ENCODE results near the gene NLGN1. TPM values are rescaled to one million over a fixed set of nuclear protein-coding genes. Genes with fewer than 3 reads are reported as not detected.

The NLGN1 gene
- total RNA-seq, 1 experiment from 2014 or later = not detected

GRCh38 chr3:173618703-173619102 lies 221.2 kb downstream of the NLGN1 start:
- Histone ChIP-seq H3K4me1 (ENCODE audit: control insufficient read depth in 1 of 2, insufficient read depth in 2 of 2, low read length in 2 of 2) (no peaks in the 10 kb centered on the region), H3K27me3 (ENCODE audit: insufficient read depth, low read length) (no peaks in the 10 kb centered on the region), H3K9me2 (ENCODE audit: insufficient read depth) (no peaks in the 10 kb centered on the region), H3K9ac (ENCODE audit: low read length) (no peak overlapping the region), H2AFZ (ENCODE audit: low read depth, low read length, poor library complexity, severe bottlenecking) (no peak overlapping the region), H4K20me1 (ENCODE audit: insufficient read depth) (no peaks in the 10 kb centered on the region), H3K9me3 (ENCODE audit: control insufficient read depth in 1 of 2, insufficient read depth in 1 of 2, low read depth in 1 of 2, low read length in 2 of 2) (no peaks in the 10 kb centered on the region), H3K79me2 (ENCODE audit: insufficient read depth, low read length) (no peaks in the 10 kb centered on the region), H3K36me3 (ENCODE audit: control insufficient read depth in 1 of 2, insufficient read depth in 2 of 2, low read length in 2 of 2) (no peaks in the 10 kb centered on the region), H3K27ac (ENCODE audit: low read depth, low read length) (no peak overlapping the region), H3K4me2 (ENCODE audit: low read length) (no peak overlapping the region), H3K4me3 (replicated peaks in 1 of 2; ENCODE audit: low read depth in 1 of 2, low read length in 2 of 2) (no peak overlapping the region)
- no TSS peak for BruUV-seq (replicated peaks)
- ChIA-PET CTCF (no interaction called here), POLR2A (no interaction called here), RAD21 (ENCODE audit: low non-redundant PET in 1 of 2, low total read pairs in 2 of 2, uncharacterized antibody in 2 of 2, unreplicated experiment in 2 of 2) (no interaction called here)
- TF ChIP-seq FOSL1 (IDR thresholded peaks at IDR 0.05; ENCODE audit: low read depth) (no peak), EZH2phosphoT487 (IDR thresholded peaks at IDR 0.05; ENCODE audit: borderline replicate concordance) (no peak), EZH2 (IDR thresholded peaks at IDR 0.05) (no peak), ZNF274 (IDR thresholded peaks at IDR 0.05; ENCODE audit: low read depth, low read length) (no peak), YY1 (IDR thresholded peaks at IDR 0.05; ENCODE audit: extremely low read depth, insufficient replicate concordance, low read depth, low read length) (no peak), CEBPB (IDR thresholded peaks at IDR 0.05; ENCODE audit: low read depth) (no peak), CBX3 (IDR thresholded peaks at IDR 0.05; ENCODE audit: low read depth) (no peak), POLR2A (IDR thresholded peaks at IDR 0.05; ENCODE audit: borderline replicate concordance, extremely low read depth, insufficient read depth, insufficient read length) (no peak)
- intact Hi-C loops (cut with micrococcal nuclease) = no loop called here
- no peak for ATAC-seq
- no peak for DNase-seq (ENCODE audit: low read depth, low spot score)

- Histone ChIP-seq H3K4me3 (replicated peaks in 1 of 2; ENCODE audit: low read depth in 1 of 2, low read length in 2 of 2) (no peak overlapping the region), H3K4me2 (ENCODE audit: low read length) (no peak overlapping the region), H3K9me2 (ENCODE audit: insufficient read depth) (no peaks in the 10 kb centered on the region), H3K9ac (ENCODE audit: low read length) (no peak overlapping the region), H2AFZ (ENCODE audit: low read depth, low read length, poor library complexity, severe bottlenecking) (no peak overlapping the region), H4K20me1 (ENCODE audit: insufficient read depth) (no peaks in the 10 kb centered on the region), H3K79me2 (ENCODE audit: insufficient read depth, low read length) (no peaks in the 10 kb centered on the region), H3K4me1 (ENCODE audit: control insufficient read depth in 1 of 2, insufficient read depth in 2 of 2, low read length in 2 of 2) (no peaks in the 10 kb centered on the region), H3K9me3 (ENCODE audit: control insufficient read depth in 1 of 2, insufficient read depth in 1 of 2, low read depth in 1 of 2, low read length in 2 of 2) (no peaks in the 10 kb centered on the region), H3K27ac (ENCODE audit: low read depth, low read length) (no peak overlapping the region), H3K36me3 (ENCODE audit: control insufficient read depth in 1 of 2, insufficient read depth in 2 of 2, low read length in 2 of 2) (no peaks in the 10 kb centered on the region), H3K27me3 (ENCODE audit: insufficient read depth, low read length) (no peaks in the 10 kb centered on the region)
- ChIA-PET POLR2A (no interaction called here), RAD21 (ENCODE audit: low non-redundant PET in 1 of 2, low total read pairs in 2 of 2, uncharacterized antibody in 2 of 2, unreplicated experiment in 2 of 2) (no interaction called here), CTCF (no interaction called here)
- ATAC-seq = no peak
- BruUV-seq (replicated peaks) = no TSS peak
- TF ChIP-seq CBX3 (IDR thresholded peaks at IDR 0.05; ENCODE audit: low read depth) (no peak), SRF (IDR thresholded peaks at IDR 0.05; ENCODE audit: low read depth) (no peak)
- no peak for DNase-seq (ENCODE audit: low read depth, low spot score)
- intact Hi-C loops (cut with micrococcal nuclease) = no loop called here
Observed at GRCh38 chr3:173622166-173622565, 224.6 kb downstream of the NLGN1 start.
